T47D (cell line): ENCODE measurements around the gene AFF3.
"Not testable (repeated sequence)": the region's sequence is repeated elsewhere in the genome, so short reads cannot be mapped to it uniquely, and the experiment has no call there.

Source experiments
- DNase-seq, 2 experiments: peaks; one replicate each; pipeline versions ENCODE4 v3.0.0 to v3.0.0-alpha.2; 2011 to 2012; ENCODE audit warnings: low read depth in 1 of 2, low spot score in 1 of 2
- JUND ChIP-seq: IDR thresholded peaks from 2 replicates; pipeline ENCODE4 v1.6.1; 2012; ENCODE audit warnings: low read depth
- in situ Hi-C: cut with HindIII; loops from 2 replicates; pipeline ENCODE4 v1.10.0; 2016; ENCODE audit warnings: low sequenced_read_pairs, low pct_unique_long_range_greater_than_20kb

AFF3 gene

DNA sequence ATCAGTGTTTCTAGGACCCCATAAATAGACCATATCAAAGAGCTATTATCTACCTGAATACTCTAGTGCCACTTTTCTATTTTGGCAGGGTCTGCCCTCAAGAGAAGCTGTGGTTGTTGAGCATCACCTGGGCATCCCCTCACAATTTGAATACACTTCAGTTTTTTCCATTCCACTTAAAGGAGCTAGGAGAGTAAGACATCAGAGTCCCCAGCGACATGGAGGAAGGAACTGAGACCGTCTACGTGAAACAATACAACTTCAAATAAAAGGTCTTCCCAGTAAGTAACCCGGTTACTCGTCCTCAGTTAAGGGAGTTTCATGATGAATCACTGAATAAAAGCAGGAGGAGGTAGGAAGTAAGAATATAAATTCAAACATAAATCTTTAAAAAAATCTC, 206.7 kb downstream of the AFF3 start:
- in situ Hi-C loops = no loop called here

DNA sequence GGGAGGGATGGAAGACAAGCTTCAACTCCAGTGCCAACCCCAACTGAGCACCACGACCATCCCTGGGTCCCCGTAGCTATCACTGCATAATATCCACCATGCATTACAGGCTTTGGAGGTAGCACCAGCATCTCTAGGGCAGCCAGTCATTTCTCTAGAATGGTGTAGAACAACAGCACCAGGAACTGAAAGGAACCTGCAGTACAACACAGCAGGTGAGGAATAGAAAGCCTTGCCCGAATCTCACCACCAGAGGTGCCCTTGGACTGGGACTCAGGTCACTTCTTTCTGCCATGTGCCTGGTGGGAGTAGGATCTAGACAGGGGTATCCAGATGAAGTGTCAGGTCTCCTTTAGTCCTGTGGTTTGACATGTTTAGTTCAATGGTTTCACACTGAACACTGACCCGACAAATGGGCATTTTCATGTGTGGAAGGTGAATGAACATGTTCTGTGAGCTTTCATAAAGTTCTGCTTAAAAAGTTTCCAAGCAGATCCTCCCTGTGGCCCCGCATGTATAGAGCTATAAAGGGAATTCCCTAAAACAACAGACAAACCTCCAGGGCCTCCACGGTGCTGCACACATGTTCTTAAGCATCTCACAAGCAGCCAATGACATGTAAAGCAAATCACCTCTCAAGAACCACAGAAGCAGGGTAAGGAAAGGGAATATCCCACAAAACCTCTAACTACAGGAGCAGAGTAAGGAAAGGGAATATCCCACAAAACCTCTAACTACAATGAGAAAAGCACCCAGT, 208.3 kb downstream of the AFF3 start:
- no peak for DNase-seq
- in situ Hi-C loops = no loop called here
- no peak for TF ChIP-seq JUND

More for the DNA sequence above, 206.7 kb downstream of the AFF3 start:
- no peak for DNase-seq
- no peak for TF ChIP-seq JUND

DNA sequence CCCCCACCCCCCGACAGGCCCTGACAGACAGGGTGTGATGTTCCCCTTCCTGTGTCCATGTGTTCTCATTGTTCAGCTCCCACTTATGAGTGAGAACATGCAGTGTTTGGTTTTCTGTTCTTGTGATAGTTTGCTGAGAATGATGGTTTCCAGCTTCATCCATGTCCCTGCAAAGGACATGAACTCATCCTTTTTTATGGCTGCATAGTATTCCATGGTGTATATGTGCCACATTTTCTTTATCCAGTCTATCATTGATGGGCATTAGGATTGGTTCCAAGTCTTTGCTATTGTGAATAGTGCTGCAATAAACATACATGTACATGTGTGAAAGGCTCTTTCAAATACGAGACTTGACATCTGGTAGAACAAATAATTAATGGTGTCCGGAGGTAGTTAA, 208.9 kb downstream of the AFF3 start:
- in situ Hi-C loops, DNase-seq: not testable (repeated sequence)

DNA sequence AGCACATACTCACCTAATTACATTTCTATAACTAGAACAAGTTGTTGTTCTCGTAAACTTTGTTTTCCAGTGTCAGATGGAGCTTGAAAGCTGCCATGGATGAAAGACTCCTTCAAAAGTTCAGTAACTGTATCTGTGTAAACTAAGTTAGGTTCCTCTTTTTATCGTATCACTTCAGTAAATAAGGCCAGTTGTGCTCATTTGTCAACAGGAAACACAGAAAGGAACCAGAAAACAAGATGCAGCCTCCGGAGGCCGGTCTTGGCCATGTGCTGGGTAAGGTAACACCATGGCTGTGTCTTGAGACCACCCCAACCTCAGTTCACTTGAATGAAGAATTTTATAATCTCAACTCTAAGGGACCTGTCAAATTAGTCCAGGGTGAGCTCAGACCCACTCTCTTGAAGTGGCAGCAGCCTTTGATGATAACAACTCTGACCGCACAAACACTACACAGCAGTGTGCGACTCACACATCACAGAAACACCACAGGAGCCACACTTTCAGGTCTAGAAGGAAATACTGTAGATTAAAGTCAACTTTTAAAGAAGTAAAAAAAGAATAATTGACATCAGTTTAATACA, 213.8 kb downstream of the AFF3 start:
- DNase-seq = no peak
- in situ Hi-C loops = no loop called here
- TF ChIP-seq JUND = no peak

DNA sequence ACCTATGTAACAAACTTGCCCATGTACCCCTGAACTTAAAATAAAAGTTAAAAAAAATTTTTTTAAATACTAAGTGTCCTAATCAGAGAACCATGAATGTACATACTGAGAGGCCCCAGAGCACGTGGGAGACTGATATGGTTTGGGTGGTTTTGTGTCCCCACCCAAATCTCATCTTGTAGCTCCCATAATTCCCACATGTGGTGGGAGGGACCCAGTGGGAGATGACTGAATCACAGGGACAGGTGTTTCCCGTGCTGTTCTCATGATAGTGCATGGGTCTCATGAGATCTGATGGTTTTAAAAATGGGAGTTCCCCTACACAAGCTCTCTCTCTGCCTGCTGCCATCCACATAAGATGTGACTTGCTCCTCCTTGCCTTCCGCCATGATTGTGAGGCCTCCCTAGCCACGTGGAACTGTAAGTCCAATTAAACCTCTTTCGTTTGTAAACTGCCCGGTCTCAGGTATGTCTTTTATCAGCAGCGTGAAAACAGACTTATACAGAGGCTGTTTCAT, 214.6 kb downstream of the AFF3 start:
- in situ Hi-C loops = not testable (repeated sequence)

DNA sequence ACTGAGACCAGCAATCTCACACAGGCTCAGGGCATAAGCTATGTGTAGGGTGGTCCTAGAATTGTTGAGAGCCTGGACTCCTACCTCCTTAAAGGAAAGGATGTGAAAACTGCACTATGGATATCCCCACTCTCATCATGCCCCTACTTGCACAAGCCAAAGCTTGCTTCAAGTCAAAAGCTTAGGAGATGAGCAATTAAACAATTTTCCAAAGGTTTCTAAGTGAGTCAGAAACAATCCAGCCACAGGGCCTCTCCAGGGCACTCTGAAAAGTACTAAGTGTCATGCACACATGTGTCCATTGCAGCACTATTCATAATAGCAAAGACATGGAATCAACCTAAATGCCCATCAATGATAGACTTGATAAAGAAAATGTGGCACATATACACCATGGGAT, 215.4 kb downstream of the AFF3 start:
- TF ChIP-seq JUND = no peak
- DNase-seq = no peak
- in situ Hi-C loops = no loop called here

More for the DNA sequence above, 214.6 kb downstream of the AFF3 start:
- DNase-seq = not testable (repeated sequence)

DNA sequence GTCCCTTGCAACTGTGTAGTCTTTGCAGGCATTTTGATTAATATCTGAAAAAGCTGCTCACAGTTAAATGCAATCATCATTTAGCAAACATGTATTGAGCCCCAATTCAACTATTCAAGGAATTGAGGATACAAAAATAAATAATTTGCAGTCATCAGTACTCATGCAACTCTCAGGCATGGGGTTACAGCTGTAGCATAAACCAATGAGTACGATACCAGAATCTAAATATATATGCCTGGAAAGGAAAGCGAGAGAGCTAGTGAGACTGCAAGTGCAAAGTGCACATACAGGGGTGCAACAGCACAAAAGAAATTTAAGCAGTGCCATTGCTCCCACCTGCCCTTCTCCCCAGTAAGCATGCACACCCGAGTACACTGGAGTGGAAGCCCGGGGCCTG, 216.4 kb downstream of the AFF3 start:
- no peak for TF ChIP-seq JUND
- in situ Hi-C loops = no loop called here
- DNase-seq = no peak

DNA sequence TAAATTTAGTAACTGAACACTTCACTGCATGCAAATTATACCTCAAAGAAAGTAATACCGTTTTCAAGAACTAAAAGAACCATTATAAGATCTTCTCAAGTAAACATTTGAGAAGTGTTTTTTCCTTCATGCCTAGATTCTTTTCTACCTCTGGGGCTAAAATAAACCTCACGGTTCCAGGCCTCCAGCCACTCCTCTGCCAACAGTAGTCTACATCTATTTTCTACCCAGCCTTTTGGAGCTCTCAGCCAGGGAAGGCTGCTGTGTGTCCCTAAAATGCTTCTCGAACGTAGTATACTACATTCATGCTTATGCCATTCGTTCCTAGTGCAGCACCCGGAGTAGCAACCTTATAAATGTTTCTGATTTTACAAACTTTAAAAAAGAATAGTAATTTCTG, 219.7 kb downstream of the AFF3 start:
- DNase-seq = no peak
- TF ChIP-seq JUND = no peak
- in situ Hi-C loops = no loop called here

DNA sequence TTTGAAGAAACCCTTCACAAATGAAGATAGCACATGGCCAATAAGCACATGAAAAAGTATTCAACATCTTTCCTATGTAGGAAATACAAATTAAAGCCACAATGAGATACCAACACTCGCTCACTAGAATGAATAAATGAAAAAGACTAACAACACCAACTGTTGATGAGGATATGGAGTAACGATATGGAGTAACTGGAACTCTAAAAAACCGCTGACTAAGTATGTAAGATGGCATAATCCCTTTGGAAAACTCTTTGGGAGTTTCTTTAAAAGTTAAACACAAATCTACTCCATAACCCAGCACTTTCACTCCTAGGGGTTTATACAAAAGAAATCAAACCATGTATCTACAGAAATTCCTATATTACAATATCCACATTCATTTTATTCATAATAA, 220.5 kb downstream of the AFF3 start:
- no peak for DNase-seq
- in situ Hi-C loops = no loop called here
- no peak for TF ChIP-seq JUND

DNA sequence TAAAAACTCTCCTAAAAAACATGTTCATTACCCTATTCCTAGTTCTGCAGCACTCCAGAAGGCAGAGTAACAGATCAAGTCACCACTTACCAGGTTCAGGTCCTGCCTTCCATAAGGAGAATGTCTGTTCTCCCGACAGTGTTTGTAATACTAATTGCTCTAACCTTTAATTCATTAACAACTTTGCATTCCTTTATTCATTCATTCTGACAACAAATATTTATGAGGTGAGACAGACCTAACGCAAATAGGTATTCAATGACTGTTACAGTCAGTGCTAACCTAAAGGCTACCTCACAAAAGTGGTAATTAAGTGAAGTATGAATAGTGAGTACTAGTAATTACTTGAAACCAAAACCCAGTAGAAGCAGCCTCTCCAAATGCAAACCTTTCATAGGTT, 224.0 kb downstream of the AFF3 start:
- in situ Hi-C loops = no loop called here
- TF ChIP-seq JUND = no peak
- DNase-seq = no peak

DNA sequence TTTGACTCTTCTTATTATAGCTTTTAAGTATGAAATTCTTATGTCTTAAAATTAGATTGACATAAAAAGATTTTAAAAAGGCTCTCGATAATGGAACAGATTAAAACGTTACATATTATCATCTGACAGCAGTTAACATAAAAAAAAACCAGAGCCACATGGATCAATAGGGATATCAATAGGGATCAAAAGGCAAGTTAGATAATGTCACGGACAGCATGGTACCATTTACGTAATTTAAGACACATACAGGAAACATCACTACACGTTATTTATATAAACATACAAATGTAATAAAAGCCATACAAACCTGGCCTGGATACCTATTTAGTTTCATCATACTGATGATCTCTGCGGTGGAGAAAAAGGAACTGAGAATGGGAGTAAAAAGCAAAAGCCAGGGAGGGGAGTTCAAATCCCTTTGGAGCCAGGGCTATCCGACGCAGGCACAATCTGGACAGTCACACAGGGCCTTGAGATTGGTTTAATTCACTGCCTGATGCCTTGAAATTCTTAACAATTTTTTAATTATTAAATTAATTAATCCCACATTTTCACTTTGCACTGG, 227.2 kb downstream of the AFF3 start:
- no peak for DNase-seq
- in situ Hi-C loops = no loop called here
- TF ChIP-seq JUND = no peak

DNA sequence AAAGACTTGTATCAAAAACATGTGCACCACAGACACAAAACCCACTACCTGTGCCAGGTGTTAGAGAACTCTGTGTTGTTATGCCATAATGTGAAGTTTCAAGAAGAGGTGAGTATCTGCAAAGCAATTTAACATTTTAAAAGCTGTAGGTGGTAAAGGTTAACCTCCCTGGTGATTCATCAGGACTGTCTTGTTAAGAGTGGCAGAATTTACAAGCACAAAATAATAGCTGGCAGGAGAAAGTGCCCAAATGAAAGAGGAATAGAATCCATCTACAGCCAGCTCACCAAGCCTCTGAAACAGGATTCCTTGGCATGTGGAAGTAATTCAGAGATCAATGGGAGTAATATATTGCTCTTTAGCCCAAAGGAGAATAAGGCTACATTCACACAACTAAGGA, 230.7 kb downstream of the AFF3 start:
- DNase-seq = no peak
- in situ Hi-C loops = no loop called here
- no peak for TF ChIP-seq JUND

DNA sequence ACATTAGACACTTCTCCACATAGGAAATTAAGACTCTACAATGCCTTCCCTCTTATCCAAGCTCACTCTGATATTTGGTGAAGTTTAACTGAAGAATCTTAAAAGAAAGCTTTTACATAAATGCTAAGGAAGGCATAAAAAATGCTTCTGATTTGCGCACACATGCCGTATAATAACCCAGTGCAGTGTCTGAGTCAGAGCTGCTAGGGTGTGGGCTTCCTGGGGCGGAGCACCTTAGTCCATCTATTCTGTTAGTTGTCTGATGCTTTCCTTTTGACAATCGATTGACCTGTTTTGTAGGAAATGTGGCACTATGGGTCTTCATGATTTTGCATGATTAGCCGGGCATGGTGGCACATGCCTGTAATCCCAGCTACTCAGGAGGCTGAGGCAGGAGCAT, 231.5 kb downstream of the AFF3 start:
- in situ Hi-C loops = no loop called here
- TF ChIP-seq JUND = no peak
- DNase-seq = no peak
